Activated CD8-positive, alpha-beta memory T cell treated with anti-CD3 and anti-CD28 coated beads for 24 hours (primary cell): ENCODE data around the gene CACTIN.
A peak's percentile ranks its signal among the peaks of the same experiment; 100 is the strongest.

ENCODE experiments used
- DNase-seq: peaks from one replicate; pipeline ENCODE4 v3.0.0-alpha.2; 2020

CACTIN gene

GRCh38 chr19:3608079-3608641, 18.4 kb downstream of the CACTIN start:
- DNase-seq = no peak

- DNase-seq = no peak
Measured at GRCh38 chr19:3607303-3608078, 19.1 kb downstream of the CACTIN start.

- peak; percentile 88 for DNase-seq
Measured at GRCh38 chr19:3606690-3607289, 19.8 kb downstream of the CACTIN start, which contains the start of gene TBXA2R. TSS of gene TBXA2R (minus strand) at chr19:3606875. CDS start at chr19:3600634, 6,241 bp downstream.

DNA sequence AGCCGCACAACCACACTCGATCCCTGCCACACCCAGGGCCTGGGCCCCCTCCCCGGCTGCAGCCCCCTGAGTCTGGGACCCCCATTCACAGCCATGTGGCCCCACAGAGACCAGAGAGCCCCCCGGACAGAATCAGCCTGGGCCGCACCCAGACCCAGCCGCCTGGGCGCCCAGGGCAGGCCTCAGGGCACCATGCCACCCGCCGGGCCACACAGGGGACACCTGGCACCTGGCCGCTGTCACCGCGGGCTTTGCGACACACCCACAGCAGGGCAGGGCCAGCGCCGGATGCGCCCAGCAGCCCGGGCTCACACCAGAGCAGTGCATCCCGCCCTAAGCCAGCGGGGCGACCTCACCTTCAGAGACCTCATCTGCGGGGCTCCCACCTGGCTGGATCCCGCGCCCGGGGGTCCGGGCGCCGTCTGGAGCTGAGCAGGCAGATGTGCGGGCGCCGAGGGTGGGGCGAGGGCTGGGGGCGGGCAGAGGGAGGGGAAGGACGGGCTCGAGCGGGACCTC, 20.4 kb downstream of the CACTIN start:
- DNase-seq = peak; percentile 73

DNA sequence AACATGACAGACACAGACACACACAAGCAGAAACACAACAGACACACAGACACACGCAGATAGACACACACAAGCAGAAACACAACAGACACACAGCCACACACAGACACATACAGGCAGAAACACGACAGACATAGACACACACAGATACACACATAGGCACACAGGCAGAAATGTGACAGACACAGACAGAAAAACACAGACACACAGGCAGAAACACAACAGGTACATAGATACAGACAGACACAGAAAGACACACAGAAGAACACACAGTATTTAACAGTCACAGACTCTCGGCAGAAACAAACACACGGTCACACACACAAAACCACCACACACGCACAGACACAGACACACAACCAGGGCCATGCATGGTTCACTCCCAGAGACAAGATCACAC, 20.8 kb downstream of the CACTIN start:
- DNase-seq = no peak

GRCh38 chr19:3605361-3605760, 21.2 kb downstream of the CACTIN start:
- DNase-seq = no peak

GRCh38 chr19:3604987-3605343, 21.6 kb downstream of the CACTIN start:
- no peak for DNase-seq

GRCh38 chr19:3604227-3604986, 22.2 kb downstream of the CACTIN start:
- peak; percentile 79 for DNase-seq

DNA sequence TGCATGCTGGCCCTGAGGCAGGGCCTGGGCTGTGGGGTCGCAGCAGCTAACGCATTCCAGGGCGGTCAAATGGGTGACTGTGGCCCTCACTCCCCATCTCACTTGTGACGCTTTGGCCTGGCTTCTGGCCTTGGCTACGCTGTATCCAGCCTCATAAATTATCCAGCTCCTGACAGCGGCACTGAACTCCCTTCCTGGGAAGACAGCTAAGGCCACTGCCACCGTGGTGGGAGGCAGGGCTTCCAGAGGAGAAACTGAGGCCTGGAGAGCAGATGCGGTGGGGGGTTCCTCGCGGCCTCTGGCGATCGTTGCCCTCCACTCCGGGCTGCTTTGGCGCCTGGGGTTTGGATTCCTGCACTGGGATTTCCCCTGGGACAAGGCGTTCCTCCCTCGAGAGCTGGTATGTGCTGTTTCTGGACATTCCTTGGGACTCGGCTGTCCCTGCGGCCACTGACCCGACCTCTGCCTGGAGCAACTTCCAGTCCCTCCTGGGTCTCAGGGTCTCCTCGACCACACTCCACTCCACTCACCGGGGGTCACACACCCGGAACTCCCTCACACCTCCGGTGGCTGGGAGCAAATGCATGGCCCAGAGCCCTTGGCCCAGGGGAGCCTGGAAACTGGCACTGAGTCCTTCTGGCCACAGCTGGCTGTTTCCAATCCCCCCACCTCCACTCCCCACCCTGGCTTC, 23.3 kb downstream of the CACTIN start:
- DNase-seq = no peak

DNA sequence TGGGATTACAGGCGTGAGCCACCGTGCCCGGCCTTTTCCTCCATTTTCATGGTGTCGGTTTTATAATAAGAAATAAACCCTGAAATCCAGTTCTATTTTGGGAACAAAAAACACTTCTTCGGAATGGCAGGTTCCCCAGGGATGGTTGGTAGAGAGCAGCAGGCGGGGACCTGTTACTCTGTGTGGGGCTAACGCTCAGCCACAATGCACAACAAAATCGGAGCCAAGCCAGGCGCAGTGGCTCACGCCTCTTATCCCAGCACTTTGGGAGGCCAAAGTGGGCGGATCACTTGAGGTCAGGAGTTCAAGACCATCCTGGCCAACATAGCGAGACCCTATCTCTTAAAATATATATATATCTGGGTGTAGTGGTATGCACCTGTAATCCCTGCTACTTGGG, 25.6 kb downstream of the CACTIN start:
- no peak for DNase-seq

DNA sequence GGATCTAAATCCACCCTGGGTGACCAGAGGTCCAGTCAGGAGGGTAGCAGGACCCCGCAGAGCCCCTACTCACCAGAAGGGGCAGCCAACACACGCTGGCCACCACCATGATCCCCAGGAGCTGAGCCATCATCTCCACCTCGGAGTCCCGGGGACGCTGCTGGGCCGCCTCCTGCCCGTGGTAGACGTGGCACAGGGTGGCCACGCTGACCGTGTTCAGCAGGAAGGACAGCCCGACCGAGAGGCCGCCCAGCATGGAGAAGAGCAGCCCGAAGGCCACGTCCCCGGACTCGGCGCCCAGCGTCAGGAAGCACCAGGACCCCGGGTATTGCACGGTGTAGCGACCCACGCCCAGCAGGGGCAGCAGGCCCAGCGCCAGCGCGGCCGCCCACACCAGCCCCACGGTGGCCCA, 26.8 kb downstream of the CACTIN start:
- no peak for DNase-seq

DNA sequence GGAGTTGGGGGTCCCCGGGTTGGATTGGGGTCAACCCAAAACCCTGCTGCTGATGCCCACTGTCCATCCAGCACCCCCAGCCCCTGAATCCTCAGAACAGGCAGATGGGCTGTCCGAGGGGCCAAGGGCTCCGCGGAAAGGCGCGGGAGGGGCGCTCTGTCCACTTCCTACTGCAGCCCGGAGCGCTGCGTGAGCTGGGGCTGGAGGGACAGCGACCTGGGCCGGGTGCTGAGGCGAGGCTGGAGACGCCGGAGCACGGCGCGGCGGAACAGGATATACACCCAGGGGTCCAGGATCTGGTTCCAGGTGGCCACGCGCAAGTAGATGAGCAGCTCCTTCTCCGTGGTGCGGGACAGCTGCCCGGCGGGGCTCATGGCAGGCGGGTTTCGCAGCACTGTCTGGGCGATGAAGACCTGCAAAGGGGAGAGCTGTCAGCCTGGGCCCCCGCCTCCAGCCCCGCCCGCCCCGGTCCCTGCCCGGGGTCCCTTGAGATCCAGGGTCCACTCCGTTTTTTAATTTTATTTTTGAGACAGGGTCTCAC, 31.0 kb downstream of the CACTIN start:
- no peak for DNase-seq

DNA sequence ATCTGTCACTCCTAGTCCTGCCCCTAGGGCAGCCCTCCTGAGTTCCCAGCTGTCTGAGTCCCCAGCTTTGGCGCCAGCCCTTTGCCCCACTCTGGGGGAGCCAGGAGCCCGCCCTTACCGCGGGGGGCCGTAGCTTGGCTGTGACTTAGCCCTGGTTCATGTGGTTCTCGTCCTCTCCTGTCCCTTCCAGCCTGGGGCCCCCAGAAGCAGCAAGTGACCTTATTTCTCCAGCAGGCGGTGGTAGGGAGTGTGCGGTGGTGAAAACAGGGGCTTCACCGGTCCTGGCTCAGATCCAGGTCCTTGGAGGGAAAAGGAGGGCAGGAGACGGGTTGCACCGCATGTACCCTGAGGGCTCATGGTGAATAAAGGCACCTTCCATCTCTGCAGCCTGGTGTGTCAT, 33.4 kb downstream of the CACTIN start:
- no peak for DNase-seq

DNA sequence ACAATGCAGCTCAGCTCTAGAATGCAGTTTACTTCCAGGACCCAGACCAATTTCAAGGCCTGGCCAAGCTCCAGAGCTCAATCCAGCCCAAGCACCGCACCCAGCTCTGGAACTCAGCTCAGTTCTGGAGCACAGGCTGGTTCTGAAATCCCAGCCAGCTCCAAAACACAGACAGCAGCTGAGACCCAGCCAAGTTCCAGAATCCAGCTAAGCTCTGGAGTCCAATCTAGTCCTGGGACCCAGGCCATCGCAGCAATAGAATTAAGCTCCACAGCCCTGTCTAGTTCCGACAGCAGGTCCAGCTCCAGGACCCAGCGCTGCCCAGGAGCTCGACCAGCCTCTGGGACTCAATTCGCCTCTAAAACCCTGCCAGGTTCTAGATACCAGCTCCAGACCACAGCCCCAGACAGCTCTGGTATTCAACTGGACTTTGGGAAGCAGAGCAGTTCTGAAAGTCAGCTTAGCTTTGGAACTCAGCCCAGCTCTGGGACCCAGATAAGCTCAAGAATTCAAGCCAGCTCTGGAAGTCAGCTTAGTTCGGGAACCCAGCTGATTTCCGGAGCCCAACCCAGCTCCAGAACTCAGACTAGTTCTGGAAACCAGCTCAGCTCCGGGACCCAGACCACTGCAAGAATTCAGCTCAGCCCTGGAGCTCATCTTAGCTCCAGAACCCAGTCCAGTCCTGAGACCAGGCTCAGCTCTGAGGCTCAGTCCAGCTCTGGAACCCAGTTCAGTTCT, 34.5 kb downstream of the CACTIN start:
- no peak for DNase-seq

- no peak for DNase-seq
Measured at GRCh38 chr19:3590991-3591659, 35.5 kb downstream of the CACTIN start.

DNA sequence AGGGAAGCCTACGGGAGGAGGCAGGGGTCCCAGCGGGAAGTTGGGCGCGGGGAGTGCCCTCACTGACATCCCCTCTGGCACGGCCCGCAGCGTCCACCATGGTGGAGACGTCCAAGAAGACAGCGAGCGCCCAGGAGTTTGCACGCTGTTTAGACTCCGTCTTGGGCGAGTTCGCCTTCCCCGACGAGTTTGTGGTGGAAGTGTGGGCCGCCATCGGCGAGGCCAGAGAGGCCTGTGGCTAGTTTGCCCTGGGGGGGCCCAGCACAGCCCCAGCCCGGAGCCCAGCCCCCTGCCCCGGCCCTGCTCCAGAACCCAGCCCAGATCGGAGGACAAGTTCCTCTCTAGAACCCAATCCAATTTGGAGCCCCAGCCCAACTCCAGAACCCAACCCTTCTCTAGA, 36.6 kb downstream of the CACTIN start:
- DNase-seq = no peak

DNA sequence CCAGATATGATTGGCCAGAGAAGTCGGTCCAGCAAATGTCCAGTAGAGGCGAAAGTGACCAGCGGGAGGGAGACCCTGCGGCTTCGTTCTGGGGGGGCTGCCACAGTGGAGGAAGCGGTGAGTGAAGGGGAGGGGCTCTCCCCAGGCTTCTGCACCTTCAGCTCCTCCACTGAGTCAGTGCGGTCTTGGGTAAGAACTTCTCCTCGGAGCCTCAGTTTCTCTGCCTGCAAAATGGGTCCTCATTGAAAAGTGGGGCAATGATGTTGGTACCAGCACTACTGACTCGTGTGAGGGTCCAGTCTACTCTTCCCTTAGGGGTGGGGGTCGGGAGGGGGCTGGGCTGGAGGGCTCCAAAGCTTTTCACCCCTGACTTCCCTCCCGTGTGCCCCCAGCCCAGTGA, 37.2 kb downstream of the CACTIN start:
- DNase-seq = no peak

DNA sequence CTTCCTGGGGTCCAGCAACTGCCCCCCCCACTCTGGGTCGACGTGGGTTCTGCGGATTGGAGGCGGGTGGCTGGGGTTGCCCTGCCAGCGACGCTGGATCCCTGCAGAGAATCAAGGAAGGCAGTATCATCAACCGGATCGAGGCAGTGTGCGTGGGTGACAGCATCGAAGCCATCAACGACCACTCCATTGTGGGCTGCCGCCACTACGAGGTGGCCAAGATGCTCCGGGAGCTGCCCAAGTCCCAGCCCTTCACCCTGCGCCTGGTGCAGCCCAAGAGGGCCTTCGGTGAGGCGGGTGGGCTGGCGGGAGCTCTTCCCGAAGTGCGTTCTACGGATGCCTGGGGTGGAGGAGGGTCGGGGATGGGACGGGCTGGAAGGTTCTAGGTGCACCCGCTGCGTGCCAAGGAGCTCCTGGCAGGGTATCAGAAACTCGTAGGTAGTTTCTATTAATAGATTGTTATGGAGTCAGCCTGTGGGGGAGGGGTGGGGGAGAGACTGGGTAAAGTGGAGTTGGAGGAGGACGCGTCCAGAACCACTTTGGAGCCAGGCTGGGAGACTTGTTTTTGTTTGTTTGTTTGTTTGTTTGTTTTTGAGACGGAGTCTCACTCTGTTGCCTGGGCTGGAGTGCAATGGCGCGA, 39.8 kb downstream of the CACTIN start:
- DNase-seq = no peak

GRCh38 chr19:3586127-3586626, 40.4 kb downstream of the CACTIN start:
- peak; percentile 81 for DNase-seq
